UCSD-AML1 (cell line): ENCODE results near the gene DNAH1.
A peak's percentile ranks its signal among the peaks of the same experiment; 100 is the strongest.

Experiments
- DNase-seq: peaks from one replicate; lab custom pipeline; 2025; ENCODE audit not compliant: unreplicated experiment; lab: John Stamatoyannopoulos, UW

Gene DNAH1

DNA sequence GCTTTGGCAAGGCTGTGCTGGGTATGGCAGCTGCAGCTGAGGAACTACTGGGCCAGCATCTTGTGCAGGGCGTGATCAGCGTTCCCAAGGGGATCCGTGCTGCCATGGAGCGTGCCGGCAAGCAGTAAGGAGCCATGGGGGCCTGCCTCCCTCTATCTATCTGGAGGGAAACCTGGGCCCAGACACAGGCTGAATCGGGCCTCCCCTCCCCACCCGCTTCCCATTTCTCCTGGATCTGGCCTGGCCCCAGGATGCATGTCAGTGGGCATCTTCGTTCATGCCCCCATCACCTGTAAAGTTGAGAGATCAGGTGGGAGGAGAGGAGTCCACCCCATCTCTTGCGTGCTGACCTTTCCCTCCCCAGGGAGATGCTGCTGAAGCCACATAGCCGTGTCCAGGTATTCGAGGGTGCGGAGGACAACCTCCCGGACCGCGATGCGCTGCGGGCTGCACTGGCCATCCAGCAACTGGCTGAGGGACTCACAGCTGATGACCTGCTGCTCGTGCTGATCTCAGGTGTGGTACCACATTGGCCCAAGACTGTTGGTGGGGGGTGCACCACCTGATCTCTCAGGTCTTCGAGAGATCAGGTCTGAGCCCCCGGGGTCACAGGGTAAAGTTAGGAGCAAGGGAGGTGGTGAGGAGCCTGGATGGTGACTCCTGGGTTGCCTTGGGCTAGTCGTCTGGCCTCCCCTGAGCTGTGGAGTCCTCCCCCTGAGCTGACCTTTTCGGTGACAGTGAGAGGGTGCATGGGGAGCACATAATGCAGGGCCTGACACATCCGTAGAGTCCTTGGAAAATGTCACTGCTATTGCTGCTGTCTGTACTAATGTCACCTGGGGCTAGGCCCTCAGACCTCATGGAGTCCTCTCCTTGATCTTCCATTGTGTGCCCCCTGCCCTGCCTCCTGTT, 25.3 kb upstream of the DNAH1 start:
- no peak for DNase-seq

DNA sequence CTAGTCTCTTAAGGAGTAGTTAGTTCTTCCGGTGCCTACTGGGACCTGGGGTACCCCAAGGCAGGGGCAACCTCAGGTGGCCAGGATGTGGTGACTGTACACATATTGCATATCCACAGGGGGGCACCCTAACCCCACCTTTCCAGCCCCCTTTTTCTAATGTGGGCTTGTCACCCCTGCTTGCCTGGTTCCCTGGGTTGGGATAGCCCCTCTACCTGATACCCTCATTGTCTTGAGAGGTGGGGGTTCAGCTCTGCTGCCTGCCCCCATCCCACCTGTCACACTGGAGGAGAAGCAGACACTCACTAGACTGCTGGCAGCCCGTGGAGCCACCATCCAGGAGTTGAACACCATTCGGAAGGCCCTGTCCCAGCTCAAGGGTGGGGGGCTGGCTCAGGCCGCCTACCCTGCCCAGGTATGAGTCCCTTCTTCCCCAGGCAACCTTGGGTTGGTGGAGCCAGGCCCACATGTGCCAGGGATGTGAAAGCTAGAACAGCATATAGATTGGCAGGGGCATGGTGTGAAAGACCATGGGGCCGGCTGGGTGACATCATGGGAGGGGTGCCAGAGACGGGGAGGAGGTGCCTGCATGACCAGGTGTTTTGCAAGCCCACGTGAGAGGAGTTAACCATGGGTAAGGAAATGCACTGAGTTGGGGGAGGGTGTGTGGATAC, 24.5 kb upstream of the DNAH1 start:
- DNase-seq = peak; percentile 37

DNA sequence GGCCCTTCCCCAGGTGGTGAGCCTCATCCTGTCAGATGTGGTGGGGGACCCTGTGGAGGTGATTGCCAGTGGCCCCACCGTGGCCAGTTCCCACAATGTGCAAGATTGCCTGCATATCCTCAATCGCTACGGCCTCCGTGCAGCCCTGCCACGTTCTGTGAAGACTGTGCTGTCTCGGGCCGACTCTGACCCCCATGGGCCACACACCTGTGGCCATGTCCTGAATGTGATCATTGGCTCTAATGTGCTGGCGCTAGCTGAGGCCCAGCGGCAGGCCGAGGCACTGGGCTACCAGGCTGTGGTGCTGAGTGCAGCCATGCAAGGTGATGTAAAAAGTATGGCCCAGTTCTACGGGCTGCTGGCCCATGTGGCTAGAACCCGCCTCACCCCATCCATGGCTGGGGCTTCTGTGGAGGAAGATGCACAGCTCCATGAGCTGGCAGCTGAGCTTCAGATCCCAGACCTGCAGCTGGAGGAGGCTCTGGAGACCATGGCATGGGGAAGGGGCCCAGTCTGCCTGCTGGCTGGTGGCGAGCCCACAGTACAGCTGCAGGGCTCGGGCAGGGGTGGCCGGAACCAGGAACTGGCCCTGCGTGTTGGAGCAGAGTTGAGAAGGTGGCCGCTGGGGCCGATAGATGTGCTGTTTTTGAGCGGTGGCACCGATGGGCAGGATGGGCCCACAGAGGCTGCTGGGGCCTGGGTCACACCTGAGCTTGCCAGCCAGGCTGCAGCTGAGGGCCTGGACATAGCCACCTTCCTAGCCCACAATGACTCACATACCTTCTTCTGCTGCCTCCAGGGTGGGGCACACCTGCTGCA, 23.7 kb upstream of the DNAH1 start:
- DNase-seq = no peak

DNA sequence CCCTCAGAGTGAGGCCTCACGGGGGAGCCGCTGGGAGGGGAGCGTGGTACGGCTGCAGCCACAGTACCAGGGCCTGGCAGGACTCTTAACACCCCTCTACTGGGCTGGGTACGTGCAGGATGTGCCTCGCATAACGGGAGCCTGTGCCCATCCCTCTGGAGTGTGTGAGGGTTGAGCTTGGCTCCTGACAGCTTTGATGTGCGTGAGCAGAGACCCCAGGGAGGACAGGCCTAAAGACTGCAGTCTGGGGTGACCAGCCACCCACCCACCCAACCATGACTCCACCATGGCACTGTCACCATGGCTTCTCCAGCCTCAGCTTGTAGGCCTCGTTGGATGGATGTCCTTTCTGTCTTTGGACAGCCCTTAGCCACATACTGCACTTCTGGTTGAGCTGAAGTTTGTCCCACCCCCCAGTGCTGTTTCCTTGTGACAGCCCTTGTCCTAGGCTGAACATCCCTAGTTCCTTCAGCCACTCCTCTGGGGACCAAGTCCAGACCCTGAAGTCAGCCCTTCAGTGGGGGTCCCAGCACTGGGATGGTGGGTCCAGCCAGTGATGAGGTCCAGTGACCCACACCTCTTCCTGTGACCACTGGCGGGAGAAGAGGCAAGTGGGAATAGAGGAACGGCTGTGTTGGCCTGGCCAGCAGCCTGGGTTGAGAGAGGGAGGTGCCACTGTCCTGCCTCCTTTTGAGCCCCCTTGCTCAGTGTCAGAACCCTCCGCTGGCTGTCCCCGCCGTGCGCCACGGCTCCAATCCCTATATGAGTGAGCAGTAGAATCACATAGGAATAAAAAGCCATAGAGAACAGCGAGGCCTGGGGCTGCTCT, 22.4 kb upstream of the DNAH1 start:
- no peak for DNase-seq

DNA sequence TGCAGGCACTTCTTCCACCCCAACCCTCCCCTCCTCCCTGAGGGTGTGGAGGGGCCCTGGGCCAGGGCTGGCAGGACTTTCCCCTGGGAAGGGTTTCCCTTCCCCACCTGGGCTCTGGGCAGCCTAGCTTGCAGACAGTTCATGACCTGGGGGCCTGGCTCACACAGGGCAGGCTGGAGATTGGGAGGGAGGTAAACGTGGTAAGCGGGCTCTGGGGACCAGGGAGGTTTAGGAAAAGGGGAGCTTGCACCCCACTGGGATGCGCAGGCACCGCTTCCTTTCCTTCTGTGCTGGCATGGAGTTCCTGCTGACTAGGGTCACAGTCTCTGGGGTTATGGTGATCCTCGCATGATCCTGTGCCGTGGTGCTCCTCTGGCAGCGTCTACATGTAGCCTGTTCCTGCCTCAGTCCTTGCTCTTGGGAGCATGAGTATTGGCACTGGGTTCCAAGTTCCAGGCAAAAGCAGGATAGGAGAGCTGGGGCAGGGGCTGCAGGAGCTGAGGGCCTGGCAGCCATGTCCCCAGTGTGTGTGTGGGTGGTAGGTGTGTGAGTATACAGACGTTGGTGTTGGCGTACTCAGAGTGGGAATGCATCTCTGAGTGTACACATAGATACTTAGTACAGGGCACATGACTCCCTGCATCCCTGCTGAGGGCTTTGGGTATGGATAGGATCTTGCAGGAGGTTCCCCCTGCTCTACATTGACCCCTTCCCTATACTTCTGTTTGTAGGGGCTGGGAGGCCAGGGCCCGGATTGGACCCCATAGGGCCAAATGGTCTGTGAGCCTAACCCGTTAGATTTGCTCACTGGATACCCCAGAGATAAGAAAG, 21.6 kb upstream of the DNAH1 start:
- DNase-seq = no peak

DNA sequence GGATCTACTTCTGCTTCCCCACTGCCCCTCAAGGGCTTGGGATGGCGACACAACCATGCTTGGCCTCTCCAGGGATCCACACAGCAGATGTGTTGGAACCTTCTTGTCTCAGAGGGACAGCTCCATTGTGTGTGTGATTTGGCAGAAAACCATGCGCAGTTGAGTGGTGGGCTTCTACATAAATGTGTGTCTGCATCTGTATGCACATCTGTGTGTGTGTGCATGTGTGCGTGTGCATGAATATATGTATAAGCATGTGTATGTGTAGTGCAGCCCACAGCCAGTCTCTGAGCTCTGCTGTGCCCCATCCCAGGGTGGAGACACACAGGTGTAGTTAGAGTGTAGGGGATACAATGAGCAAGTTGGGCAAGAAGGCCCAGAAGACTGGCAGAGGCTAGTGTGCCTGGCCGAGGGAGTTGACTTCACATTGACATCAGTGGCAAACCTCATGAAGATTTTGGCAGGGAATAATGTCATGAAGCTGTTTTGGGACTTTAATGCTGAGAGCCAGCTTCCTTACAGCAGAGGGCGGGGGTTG, 20.4 kb upstream of the DNAH1 start:
- DNase-seq = no peak

DNA sequence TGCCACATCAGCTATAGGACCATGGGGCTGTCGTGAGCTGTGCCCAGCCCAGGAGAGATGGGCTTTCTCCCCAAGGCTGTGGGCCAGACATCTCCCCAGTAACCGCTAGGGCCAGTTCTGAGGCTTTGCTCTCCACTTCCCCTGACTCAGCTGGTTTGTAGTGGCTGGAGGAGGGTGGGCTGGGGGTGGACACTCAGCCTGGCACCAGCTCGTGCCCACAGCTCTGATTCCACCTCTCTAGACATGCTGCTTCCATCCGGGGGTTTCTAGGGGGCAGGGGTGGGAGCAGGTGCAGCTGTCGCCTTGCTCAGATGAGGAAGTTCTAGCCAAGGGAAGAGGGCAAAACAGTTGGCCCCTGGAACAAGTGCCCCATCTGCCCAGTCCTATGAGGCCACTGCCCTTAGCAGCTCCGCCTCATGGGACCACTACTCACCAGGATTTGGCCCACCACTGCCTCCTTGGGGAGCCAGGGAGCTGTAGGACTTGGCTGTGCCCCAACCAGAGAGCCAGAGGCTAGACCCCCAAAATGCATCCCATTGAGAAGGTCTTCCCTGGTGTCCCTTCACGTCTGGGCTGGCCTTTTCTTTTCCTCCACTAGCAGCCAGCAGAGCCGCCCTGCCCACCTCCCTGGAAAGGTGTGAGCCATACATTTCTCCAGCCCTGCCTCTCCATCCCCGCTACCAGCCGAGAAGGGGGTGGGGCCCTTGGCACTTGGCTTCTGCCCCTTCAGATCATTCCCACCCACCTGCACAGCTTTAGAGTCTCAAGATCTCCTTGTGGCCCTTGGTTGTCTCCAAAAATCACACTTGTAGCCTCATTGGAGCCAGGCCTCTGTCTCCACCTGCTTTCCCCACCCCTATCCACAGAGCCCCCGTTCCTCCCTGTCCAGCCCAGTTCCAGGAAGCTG, 18.6 kb upstream of the DNAH1 start:
- peak; percentile 34 for DNase-seq

DNA sequence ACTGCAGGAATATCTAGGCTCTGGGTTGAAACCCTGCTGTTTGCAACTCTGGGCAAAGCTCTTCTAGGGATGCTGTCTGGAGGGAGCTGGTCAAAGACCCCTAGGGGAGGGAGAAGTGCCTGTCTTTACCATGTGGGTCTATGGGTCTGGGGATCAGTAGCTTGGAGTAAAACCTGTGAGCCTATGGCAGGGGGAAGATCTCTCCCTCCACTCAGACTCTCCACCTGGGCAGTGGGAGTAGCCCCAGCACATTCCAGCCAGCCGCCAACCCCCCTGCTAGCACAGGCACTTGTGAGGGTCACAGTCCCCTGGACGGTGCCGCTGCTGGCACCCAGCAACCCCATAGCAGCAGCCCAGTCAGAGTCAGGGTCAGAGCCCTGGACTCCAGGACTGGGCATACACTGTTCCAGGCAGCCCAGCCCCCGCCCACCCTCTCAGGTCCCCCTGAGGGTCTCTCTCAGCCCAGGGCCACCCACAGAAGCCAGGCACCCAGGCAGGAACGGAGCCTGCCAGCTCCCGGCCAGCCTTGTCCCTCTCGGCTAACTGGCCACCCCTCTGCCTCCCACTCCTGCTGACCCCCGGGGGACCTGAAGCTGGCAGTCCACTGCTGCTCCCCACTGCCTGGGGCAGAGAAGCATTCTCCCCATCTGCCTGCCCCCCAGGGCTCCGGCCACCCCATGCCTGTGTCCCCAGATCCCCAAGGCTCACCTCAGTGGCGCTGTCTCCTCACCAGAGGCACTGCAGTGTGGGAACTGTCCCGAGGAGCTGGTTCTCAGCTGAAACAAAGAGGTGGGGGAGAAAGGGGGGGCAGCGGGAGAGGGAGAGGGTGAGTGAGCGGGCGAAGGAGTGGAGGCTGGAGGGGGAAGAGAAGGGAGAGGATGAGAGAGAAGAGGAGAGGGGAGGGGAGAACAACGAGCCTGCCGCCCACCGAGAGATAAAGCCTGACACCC, 17.7 kb upstream of the DNAH1 start:
- no peak for DNase-seq

DNA sequence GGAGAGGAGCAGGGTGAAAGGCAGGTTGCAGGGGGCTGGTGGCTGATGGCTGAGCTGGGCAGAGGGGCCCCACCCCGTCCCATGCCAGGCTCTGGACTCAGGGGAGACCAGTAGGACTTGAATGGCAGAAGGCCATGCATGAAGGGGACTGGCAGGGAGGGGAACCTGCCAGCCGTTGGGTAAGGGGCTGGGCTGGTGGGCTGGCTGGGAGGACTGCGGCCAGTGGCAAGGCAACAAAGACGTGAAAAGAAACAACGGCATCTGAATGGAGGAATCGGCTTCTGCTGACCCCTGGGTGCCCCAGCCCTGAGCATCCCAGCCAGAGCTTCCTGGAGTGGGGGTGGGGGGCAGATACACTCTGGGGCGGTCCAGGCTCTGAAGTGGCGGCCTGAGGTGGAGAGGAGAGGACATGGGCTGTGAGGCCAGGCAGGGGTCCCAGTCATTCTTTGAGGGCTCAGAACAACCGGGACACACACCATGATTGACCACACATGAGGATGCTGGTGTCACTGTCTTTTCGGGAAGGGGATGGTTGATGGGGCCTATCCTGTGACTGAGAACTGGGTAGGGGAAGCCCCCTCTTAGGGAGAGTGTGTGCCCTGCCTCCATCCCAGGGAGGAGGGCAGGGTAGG, 16.8 kb upstream of the DNAH1 start:
- DNase-seq = no peak

DNA sequence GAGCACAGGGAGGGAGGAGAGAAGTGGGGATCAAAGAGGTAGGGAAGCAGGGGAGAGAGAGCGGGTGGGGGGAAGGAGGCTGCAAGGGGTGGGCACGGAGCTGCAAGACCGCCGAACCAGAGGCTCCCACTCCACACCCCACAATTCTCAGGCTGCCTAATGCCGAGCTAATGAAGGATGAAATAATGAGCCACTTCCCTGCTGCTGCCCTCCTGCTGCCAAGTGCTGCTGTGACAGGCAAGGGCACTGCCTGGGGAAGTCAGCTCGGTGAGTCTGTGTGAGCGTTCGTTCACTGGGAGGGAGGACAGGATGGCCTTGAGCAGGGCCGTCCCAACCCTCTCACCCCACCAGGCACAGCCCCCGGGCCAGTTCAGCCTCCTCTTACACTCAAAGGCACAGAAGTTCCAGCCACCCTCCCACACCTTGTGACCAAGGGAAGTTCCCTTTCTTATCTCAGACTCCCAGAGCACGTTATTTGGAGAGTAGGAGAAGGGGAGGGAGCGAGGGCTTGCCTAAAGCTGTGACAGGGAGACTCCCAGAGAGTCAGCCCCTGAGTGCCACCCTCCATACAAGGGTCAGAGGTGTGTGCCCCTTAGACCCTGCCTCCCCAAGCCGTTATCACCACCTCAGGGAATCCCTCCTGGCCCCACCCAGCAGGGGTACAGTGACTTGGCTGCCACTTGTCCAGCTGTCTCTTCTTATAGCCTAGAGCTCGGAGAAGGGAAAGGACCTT, 16.1 kb upstream of the DNAH1 start:
- peak; percentile 88 for DNase-seq

DNA sequence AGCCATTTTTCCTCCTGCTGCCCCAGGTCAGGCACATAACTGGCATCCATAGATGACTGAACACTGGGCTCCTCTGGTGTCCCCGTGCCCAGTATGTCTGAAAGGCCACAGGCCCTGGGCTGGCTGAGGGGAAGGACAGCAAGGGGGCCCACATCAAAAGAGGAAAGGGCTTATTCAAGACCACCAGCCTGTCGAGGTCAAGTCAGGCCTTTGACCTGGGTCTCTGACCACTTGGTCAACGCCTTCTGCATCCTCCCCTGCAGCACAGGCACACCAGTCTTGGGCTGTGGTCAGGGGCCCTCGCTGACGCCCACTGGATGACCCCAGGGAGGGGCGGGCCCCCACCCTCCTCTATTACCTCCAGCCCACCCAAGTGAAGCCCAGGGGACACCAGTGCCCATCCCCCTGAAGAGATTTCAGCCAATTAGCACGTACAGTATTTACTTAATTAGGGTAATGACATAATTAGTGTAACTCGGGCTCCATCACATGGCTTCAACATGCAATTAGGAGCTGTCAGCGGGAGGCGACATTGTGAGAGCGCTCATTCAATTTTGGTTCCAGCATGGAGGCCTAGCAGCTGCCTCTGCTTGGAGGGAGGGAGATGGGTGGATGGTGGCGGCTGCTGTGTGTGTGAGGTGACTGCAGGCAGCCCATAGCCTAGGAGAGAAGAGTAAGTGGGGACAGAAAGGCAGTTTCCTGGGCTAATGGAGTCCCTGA, 13.5 kb upstream of the DNAH1 start:
- DNase-seq = no peak

DNA sequence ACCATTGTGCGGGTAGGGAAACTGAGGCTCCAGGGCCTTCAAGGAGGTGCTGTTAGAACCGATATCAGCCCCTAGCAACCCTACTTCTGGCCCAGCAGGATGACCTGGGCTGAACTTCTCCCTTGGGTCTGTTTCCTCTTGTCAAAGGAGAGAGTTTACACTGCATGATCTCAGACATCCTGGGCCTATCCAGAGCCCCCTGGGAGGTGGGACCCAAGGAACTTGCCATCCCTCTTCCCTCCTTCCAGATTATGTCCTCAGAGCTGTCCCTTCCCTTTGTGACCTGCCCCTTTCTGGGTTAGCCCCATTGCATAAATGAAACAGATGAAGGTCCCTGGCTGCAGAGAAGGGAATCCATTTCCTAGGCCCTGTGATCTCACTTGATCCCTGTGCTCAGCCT, 12.3 kb upstream of the DNAH1 start:
- DNase-seq = peak; percentile 27

DNA sequence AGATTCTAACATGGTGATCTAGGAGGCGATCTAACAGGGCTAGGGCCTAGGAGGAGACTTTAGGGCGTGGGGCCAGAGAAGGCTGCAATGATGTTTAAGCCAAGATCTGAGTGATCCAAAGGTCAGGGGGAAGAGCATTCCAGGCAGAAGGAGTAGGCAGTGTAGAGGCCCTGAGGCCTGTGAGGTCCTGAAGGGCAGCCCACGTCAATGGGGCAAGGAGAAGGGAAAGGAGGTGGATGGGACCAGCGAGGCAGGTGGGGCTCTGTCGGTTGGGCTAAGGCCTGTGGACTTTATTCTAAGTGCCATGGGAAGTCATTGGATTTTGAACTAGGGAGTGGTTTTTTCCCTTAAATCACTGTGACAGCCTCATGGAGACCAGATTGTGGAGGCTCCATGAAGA, 10.2 kb upstream of the DNAH1 start:
- no peak for DNase-seq

DNA sequence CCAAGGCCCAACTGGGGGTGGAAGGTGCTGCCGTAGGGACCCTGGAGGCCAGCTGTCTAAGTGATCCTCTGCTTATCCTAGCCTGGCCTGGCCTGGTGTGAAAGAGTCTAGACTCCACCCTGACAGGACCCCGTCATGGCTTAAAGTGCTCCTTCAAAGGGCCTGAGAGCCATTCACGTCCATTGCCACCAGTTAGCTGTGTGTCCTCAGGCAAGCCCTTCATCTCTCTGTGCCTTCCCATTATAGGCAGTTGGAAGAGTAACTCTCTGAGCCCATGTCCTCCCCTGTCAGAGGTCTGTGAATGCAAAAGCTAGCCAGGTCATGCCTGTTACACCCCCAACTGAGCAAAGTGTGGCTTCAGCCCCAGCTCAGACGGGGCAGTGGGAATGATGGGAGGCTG, 9.1 kb upstream of the DNAH1 start:
- DNase-seq = no peak

DNA sequence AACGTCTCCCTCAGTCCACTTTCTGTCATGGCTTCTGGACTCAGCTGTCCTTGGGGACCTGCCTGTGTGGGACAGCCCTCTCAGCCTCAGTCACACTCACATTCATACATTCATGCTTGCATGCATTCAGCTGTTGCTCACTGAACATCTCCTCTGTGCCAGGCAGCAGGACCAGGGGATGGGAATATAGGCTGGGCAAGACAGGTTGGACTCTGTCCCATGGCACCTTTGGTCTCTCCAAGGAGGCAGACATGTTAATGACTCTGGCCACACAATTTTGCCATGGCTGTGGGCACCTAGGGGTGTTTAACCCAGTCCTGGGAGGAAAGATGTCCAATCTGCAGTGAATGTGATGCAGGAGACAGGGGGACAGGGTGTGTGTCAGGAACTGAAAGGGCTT, 7.8 kb upstream of the DNAH1 start:
- no peak for DNase-seq
